Retina (tissue), 1 donor: ENCODE results near the gene ZFHX2.

Source experiments
- DNase-seq: peaks from one replicate; pipeline ENCODE4 v3.0.0-alpha.2; 2016

The ZFHX2 gene

GRCh38 chr14:23572524-23572828 is 20.9 kb upstream of the ZFHX2 start:
- no peak for DNase-seq

GRCh38 chr14:23571701-23572523 is 20.3 kb upstream of the ZFHX2 start:
- DNase-seq = no peak

GRCh38 chr14:23570806-23571483 is 19.4 kb upstream of the ZFHX2 start:
- DNase-seq = no peak

GRCh38 chr14:23569443-23570151 is 18.0 kb upstream of the ZFHX2 start:
- no peak for DNase-seq

GRCh38 chr14:23568600-23569331 is 17.2 kb upstream of the ZFHX2 start:
- DNase-seq = peak; percentile 48

GRCh38 chr14:23568021-23568599 is 16.5 kb upstream of the ZFHX2 start:
- no peak for DNase-seq

- DNase-seq = peak; percentile 86
Observed at GRCh38 chr14:23567186-23568020, 15.8 kb upstream of the ZFHX2 start, which contains the start of gene AP1G2. Gene AP1G2, minus strand, starts transcription at chr14:23567791. Its CDS starts 477 bp downstream, at chr14:23567314.

- DNase-seq = no peak
Observed at GRCh38 chr14:23566778-23567185, 15.2 kb upstream of the ZFHX2 start.

- no peak for DNase-seq
Observed at GRCh38 chr14:23566112-23566777, 14.7 kb upstream of the ZFHX2 start.

GRCh38 chr14:23565626-23566025 is 14.1 kb upstream of the ZFHX2 start:
- no peak for DNase-seq

- no peak for DNase-seq
Observed at GRCh38 chr14:23564876-23565275, 13.3 kb upstream of the ZFHX2 start.

GRCh38 chr14:23564181-23564812 is 12.7 kb upstream of the ZFHX2 start:
- no peak for DNase-seq

GRCh38 chr14:23563473-23564180 is 12.1 kb upstream of the ZFHX2 start:
- no peak for DNase-seq

GRCh38 chr14:23562822-23563472 is 11.4 kb upstream of the ZFHX2 start:
- DNase-seq = peak; percentile 80

- no peak for DNase-seq
Observed at GRCh38 chr14:23561873-23562821, 10.6 kb upstream of the ZFHX2 start.

- no peak for DNase-seq
Observed at GRCh38 chr14:23561259-23561658, 9.7 kb upstream of the ZFHX2 start.

GRCh38 chr14:23559926-23560520 is 8.5 kb upstream of the ZFHX2 start:
- no peak for DNase-seq
